SH-SY5Y (cell line): Measurements from ENCODE around the gene ZNF362.

ENCODE experiments used
- GATA2 ChIP-seq: IDR thresholded peaks from 2 replicates; pipeline ENCODE4 v1.6.1; 2011; ENCODE audit warnings: mild to moderate bottlenecking, low read depth, low read length
- GATA3 ChIP-seq: IDR thresholded peaks from 2 replicates; pipeline ENCODE4 v1.6.1; 2011; ENCODE audit warnings: low read depth, mild to moderate bottlenecking, low read length, moderate library complexity

- no peak for TF ChIP-seq GATA2
- TF ChIP-seq GATA3: no peak
Measured at GRCh38 chr1:33346533-33346926, 90.2 kb downstream of the ZNF362 start.
